HEK293 (cell line): ENCODE results near the gene TSPO.

Experiments used
- CTCF ChIA-PET: fragments of 350-600 bp; formaldehyde crosslinking; extraction: SDS; loops from one replicate; lab custom pipeline; 2021; ENCODE audit warnings: antibody characterized with exemption; lab: Yijun Ruan, JAX
- POLR2A ChIA-PET: fragments of 300-600 bp; formaldehyde crosslinking; extraction: SDS; loops from one replicate; lab custom pipeline; 2020; ENCODE audit warnings: antibody characterized with exemption, inconsistent platforms; lab: Yijun Ruan, JAX
- H3K27ac ChIP-seq: fragments of 200-500 bp; sonication (Bioruptor generic); 2 replicates; pipeline ENCODE4 v1.5.1; 2014; ENCODE audit warnings: low read depth, low read length, control low read depth, inconsistent platforms; ENCODE audit errors: extremely low read depth
- H3K36me3 ChIP-seq, 2 experiments: fragments of 200-500 bp in 1 of 2; sonication (Bioruptor generic) in 1 of 2; 1 replicate in 1 of 2; 2 replicates in 1 of 2; pipeline ENCODE4 v1.5.1; 2014 to 2017; ENCODE audit warnings: inconsistent platforms in 2 of 2, low read length in 2 of 2; ENCODE audit not compliant: control insufficient read depth in 2 of 2, insufficient read depth in 1 of 2
- H3K4me1 ChIP-seq: fragments of 200-500 bp; sonication (Bioruptor generic); 2 replicates; pipeline ENCODE4 v1.5.1; 2014; ENCODE audit warnings: mild to moderate bottlenecking, low read length, inconsistent platforms; ENCODE audit not compliant: control insufficient read depth, insufficient read depth
- H3K4me3 ChIP-seq: 2 replicates; pipeline ENCODE4 v1.5.1; 2011; ENCODE audit warnings: low read depth, mild to moderate bottlenecking, control low read depth, low read length, moderate library complexity
- H3K9me3 ChIP-seq: fragments of 200-500 bp; sonication (Bioruptor generic); 2 replicates; pipeline ENCODE4 v1.5.1; 2014; ENCODE audit warnings: low read depth, low read length, inconsistent platforms; ENCODE audit not compliant: control insufficient read depth, insufficient read depth
- BCL11A ChIP-seq: fragments of 450-650 bp; formaldehyde crosslinking; IDR thresholded peaks from 2 replicates; pipeline ENCODE4 v1.5.1; 2016; ENCODE audit warnings: low read depth, missing biosample characterization, missing genetic modification characterization
- BCL11B ChIP-seq: fragments of 450-650 bp; formaldehyde crosslinking; IDR thresholded peaks from 2 replicates; pipeline ENCODE4 v1.5.1; 2016; ENCODE audit warnings: low read depth, missing biosample characterization, missing genetic modification characterization
- KLF17 ChIP-seq: fragments of 450-650 bp; formaldehyde crosslinking; IDR thresholded peaks from 2 replicates; pipeline ENCODE4 v1.5.1; 2016; ENCODE audit warnings: missing biosample characterization, missing genetic modification characterization
- PBX3 ChIP-seq: sonication (generic); formaldehyde crosslinking; IDR thresholded peaks from 2 replicates; pipeline ENCODE4 v1.8.1; 2022; ENCODE audit warnings: mild to moderate bottlenecking, moderate library complexity, missing genetic modification reagents
- SCRT2 ChIP-seq: fragments of 450-650 bp; formaldehyde crosslinking; IDR thresholded peaks from 2 replicates; pipeline ENCODE4 v1.5.1; 2016; ENCODE audit warnings: missing biosample characterization, missing genetic modification characterization
- ZBTB49 ChIP-seq: fragments of 450-650 bp; formaldehyde crosslinking; IDR thresholded peaks from 2 replicates; pipeline ENCODE4 v1.5.1; 2016; ENCODE audit warnings: missing biosample characterization, missing genetic modification characterization, low read depth
- ZFHX2 ChIP-seq: fragments of 450-650 bp; formaldehyde crosslinking; conservative IDR thresholded peaks from 2 replicates; pipeline ENCODE4 v1.5.1; 2016; ENCODE audit warnings: missing biosample characterization, missing genetic modification characterization
- ZIC2 ChIP-seq: fragments of 450-650 bp; formaldehyde crosslinking; IDR thresholded peaks from 2 replicates; pipeline ENCODE4 v1.5.1; 2016; ENCODE audit warnings: missing biosample characterization, missing genetic modification characterization
- ZNF138 ChIP-seq: fragments of 450-650 bp; formaldehyde crosslinking; IDR thresholded peaks from 2 replicates; pipeline ENCODE4 v1.5.1; 2016; ENCODE audit warnings: missing biosample characterization, missing genetic modification characterization, borderline replicate concordance
- ZNF146 ChIP-seq: fragments of 450-650 bp; formaldehyde crosslinking; IDR thresholded peaks from 2 replicates; pipeline ENCODE4 v1.5.1; 2016; ENCODE audit warnings: missing biosample characterization, missing genetic modification characterization
- ZNF169 ChIP-seq: fragments of 450-650 bp; formaldehyde crosslinking; IDR thresholded peaks from 2 replicates; pipeline ENCODE4 v1.5.1; 2016; ENCODE audit warnings: missing biosample characterization, missing genetic modification characterization
- ZNF214 ChIP-seq: fragments of 450-650 bp; formaldehyde crosslinking; IDR thresholded peaks from 2 replicates; pipeline ENCODE4 v1.5.1; 2017; ENCODE audit warnings: missing biosample characterization, mild to moderate bottlenecking, missing genetic modification characterization, borderline replicate concordance
- ZNF37A ChIP-seq: fragments of 450-650 bp; IDR thresholded peaks from 2 replicates; pipeline ENCODE4 v1.5.1; 2018; ENCODE audit warnings: missing biosample characterization, missing genetic modification characterization
- ZNF423 ChIP-seq: fragments of 450-650 bp; formaldehyde crosslinking; IDR thresholded peaks from 2 replicates; pipeline ENCODE4 v1.5.1; 2016; ENCODE audit warnings: missing biosample characterization, missing genetic modification characterization
- ZNF529 ChIP-seq: fragments of 450-650 bp; formaldehyde crosslinking; IDR thresholded peaks from 2 replicates; pipeline ENCODE4 v1.5.1; 2017; ENCODE audit warnings: missing genetic modification characterization, missing biosample characterization; ENCODE audit not compliant: insufficient replicate concordance
- ZNF549 ChIP-seq: fragments of 450-650 bp; IDR thresholded peaks from 2 replicates; pipeline ENCODE4 v1.5.1; 2018; ENCODE audit warnings: missing biosample characterization, missing genetic modification characterization, mild to moderate bottlenecking, inconsistent platforms, moderate library complexity
- ZNF558 ChIP-seq: fragments of 450-650 bp; formaldehyde crosslinking; IDR thresholded peaks from 2 replicates; pipeline ENCODE4 v1.5.1; 2016; ENCODE audit warnings: missing biosample characterization, missing genetic modification characterization
- ZNF580 ChIP-seq: fragments of 450-650 bp; formaldehyde crosslinking; IDR thresholded peaks from 2 replicates; pipeline ENCODE4 v1.5.1; 2016; ENCODE audit warnings: missing biosample characterization, missing genetic modification characterization
- ZNF585B ChIP-seq: fragments of 450-650 bp; formaldehyde crosslinking; IDR thresholded peaks from 2 replicates; pipeline ENCODE4 v1.5.1; 2016; ENCODE audit warnings: missing biosample characterization, missing genetic modification characterization
- ZNF621 ChIP-seq: fragments of 450-650 bp; formaldehyde crosslinking; IDR thresholded peaks from 2 replicates; pipeline ENCODE4 v1.5.1; 2017; ENCODE audit warnings: missing biosample characterization, missing genetic modification characterization
- ZNF629 ChIP-seq: fragments of 450-650 bp; formaldehyde crosslinking; IDR thresholded peaks from 2 replicates; pipeline ENCODE4 v1.5.1; 2017; ENCODE audit warnings: missing biosample characterization, missing genetic modification characterization
- ZNF654 ChIP-seq: fragments of 450-650 bp; formaldehyde crosslinking; IDR thresholded peaks from 2 replicates; pipeline ENCODE4 v1.5.1; 2016; ENCODE audit warnings: low read depth, missing biosample characterization, missing genetic modification characterization
- ZNF791 ChIP-seq: fragments of 450-650 bp; formaldehyde crosslinking; IDR thresholded peaks from 2 replicates; pipeline ENCODE4 v1.5.1; 2016; ENCODE audit warnings: missing biosample characterization, missing genetic modification characterization
- ZNF830 ChIP-seq: fragments of 450-650 bp; IDR thresholded peaks from 2 replicates; pipeline ENCODE4 v1.5.0; 2018; ENCODE audit warnings: missing biosample characterization, missing genetic modification characterization, low read depth, mild to moderate bottlenecking, moderate library complexity
- TF ChIP-seq, protein P1 (sequence below): fragments of 450-650 bp; formaldehyde crosslinking; IDR thresholded peaks from 2 replicates; pipeline ENCODE4 v1.5.1; 2016; ENCODE audit warnings: missing biosample characterization, missing genetic modification characterization

Gene TSPO

GRCh38 chr22:43209971-43210370 is 58.6 kb downstream of the TSPO start:
- no peak for TF ChIP-seq ZNF549 (tag by site-specific recombination)
- no peak for TF ChIP-seq ZIC2 (tag by site-specific recombination)
- TF ChIP-seq ZNF585B (tag by site-specific recombination), result no peak
- no peak for TF ChIP-seq ZFHX2 (tag by site-specific recombination)
- TF ChIP-seq ZNF629 (tag by site-specific recombination), result no peak
- TF ChIP-seq ZNF529 (tag by site-specific recombination), result no peak
- no peak for TF ChIP-seq ZNF830
- TF ChIP-seq ZNF558 (tag by site-specific recombination), result no peak
- TF ChIP-seq ZNF138 (tag by site-specific recombination), result no peak
- TF ChIP-seq BCL11B (tag by site-specific recombination), result no peak
- no peak for TF ChIP-seq ZNF580
- no peak for TF ChIP-seq ZNF654 (tag by site-specific recombination)
- no peak for TF ChIP-seq ZNF214
- no peak for TF ChIP-seq BCL11A (tag by site-specific recombination)
- TF ChIP-seq ZNF423, result no peak
- no peak for TF ChIP-seq ZNF37A
- TF ChIP-seq ZNF791 (tag by site-specific recombination), result no peak
- no peak for TF ChIP-seq SCRT2 (tag by site-specific recombination)
- no peak for TF ChIP-seq ZBTB49 (tag by site-specific recombination)
- TF ChIP-seq ZNF621 (tag by site-specific recombination), result no peak
- no peaks in the 10 kb centered on the region for H3K9me3 ChIP-seq
- H3K4me1 ChIP-seq, result no peaks in the 10 kb centered on the region
- H3K27ac ChIP-seq, result no peak overlapping the region
- ChIA-PET CTCF (interaction anchor here (0.6 kb wide), 1 partner anchor 22 kb away, joined by 3 read pairs; no protein-coding TSS in a partner anchor), POLR2A (interaction anchor here (0.8 to 1.0 kb wide), 2 partner anchors 13 to 22 kb away, joined by 3 to 4 read pairs; no protein-coding TSS in a partner anchor)
- no peak overlapping the region for H3K4me3 ChIP-seq
- no peaks in the 10 kb centered on the region for H3K36me3 ChIP-seq

GRCh38 chr22:43210631-43211515 is 59.5 kb downstream of the TSPO start:
- no peaks in the 10 kb centered on the region for H3K36me3 ChIP-seq
- no peaks in the 10 kb centered on the region for H3K9me3 ChIP-seq
- H3K4me3 ChIP-seq, result no peak overlapping the region
- no peak overlapping the region for H3K27ac ChIP-seq
- ChIA-PET CTCF (no interaction called here), POLR2A (interaction anchor here (0.6 to 1.0 kb wide), 2 partner anchors 23 to 80 kb away, joined by 3 to 4 read pairs; no protein-coding TSS in a partner anchor)
- no peaks in the 10 kb centered on the region for H3K4me1 ChIP-seq
- TF ChIP-seq PBX3 (CRISPR knock-in tag), result no peak
- no peak for TF ChIP-seq ZNF169 (tag by site-specific recombination)
- TF ChIP-seq BCL11B (tag by site-specific recombination), result no peak
- TF ChIP-seq ZNF146 (tag by site-specific recombination), result no peak
- TF ChIP-seq, protein P1, sequence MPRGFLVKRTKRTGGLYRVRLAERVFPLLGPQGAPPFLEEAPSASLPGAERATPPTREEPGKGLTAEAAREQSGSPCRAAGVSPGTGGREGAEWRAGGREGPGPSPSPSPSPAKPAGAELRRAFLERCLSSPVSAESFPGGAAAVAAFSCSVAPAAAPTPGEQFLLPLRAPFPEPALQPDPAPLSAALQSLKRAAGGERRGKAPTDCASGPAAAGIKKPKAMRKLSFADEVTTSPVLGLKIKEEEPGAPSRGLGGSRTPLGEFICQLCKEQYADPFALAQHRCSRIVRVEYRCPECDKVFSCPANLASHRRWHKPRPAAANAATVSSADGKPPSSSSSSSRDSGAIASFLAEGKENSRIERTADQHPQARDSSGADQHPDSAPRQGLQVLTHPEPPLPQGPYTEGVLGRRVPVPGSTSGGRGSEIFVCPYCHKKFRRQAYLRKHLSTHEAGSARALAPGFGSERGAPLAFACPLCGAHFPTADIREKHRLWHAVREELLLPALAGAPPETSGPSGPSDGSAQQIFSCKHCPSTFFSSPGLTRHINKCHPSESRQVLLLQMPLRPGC (tag by site-specific recombination), result no peak
- no peak for TF ChIP-seq KLF17 (tag by site-specific recombination)
